ENCODE results near the gene OSBPL1A.

- TF ChIP-seq, protein P1, sequence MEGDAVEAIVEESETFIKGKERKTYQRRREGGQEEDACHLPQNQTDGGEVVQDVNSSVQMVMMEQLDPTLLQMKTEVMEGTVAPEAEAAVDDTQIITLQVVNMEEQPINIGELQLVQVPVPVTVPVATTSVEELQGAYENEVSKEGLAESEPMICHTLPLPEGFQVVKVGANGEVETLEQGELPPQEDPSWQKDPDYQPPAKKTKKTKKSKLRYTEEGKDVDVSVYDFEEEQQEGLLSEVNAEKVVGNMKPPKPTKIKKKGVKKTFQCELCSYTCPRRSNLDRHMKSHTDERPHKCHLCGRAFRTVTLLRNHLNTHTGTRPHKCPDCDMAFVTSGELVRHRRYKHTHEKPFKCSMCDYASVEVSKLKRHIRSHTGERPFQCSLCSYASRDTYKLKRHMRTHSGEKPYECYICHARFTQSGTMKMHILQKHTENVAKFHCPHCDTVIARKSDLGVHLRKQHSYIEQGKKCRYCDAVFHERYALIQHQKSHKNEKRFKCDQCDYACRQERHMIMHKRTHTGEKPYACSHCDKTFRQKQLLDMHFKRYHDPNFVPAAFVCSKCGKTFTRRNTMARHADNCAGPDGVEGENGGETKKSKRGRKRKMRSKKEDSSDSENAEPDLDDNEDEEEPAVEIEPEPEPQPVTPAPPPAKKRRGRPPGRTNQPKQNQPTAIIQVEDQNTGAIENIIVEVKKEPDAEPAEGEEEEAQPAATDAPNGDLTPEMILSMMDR (IDR thresholded peaks at IDR 0.05; ENCODE audit: insufficient read depth, low read length) = no peak
- peak; percentile 88 for TF ChIP-seq POLR2AphosphoS5 (IDR thresholded peaks at IDR 0.05; ENCODE audit: low read depth)
- no peak for TF ChIP-seq GABPA (IDR thresholded peaks at IDR 0.05; ENCODE audit: low read depth)
These were observed at the start of gene OSBPL1A for GRCh38 chr18:24397694-24398368.

All from HL-60 (cell line).